Fibroblast of the conjunctiva (primary cell): ENCODE measurements around the gene ACSS1.
A peak's percentile ranks its signal among the peaks of the same experiment; 100 is the strongest.
"Not testable (repeated sequence)": the region's sequence is repeated elsewhere in the genome, so short reads cannot be mapped to it uniquely, and the experiment has no call there.

ENCODE experiments used
- DNase-seq: peaks from one replicate; pipeline ENCODE4 v3.0.0-alpha.2; 2010; ENCODE audit warnings: low read depth

Gene ACSS1

DNA sequence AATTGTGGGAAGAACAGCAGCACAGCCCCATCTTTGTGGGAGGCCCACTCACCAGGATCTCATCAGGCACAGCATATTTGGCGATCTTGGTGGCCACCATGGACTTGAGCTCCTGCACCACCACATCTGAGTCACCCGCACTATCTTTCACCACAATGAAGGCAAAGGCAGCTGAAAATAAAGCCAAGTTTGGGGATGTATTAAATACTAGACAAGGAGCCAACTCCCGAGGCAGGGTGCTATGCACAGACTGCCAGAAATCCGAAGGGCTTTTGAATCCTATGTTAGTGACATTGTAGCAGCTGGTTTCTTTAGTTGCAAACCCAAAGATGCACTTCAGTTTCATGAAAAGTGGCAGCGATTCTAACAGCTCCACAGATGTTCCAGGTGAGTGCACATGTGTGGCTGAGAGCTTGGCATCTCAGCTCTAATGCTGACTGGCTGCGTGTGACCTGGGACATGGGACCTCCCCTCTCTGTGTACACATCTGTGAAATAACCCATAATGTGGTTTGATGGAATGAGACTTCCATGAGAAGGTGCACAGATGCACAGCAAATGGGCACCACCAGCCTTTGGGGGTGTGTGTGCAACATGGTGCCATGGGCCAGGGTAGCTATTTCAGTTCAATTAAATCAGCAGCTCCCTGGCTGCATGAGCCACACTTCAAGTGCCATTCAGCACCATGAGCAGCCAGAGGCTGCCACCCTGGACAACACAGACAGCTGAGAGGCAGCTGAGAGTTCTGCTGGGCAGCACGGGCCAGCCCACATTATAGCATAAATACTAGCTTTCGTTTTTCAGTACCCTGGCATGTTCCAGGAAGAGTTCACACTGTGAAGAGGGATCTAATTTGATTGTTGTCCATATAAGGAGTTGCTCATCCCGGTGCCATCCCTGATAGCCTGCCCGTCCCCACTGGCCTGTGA, 48.5 kb downstream of the ACSS1 start:
- DNase-seq: no peak

- DNase-seq: no peak
Measured at GRCh38 chr20:25008388-25009217, 49.3 kb downstream of the ACSS1 start.

GRCh38 chr20:25007491-25008305, 50.2 kb downstream of the ACSS1 start:
- DNase-seq: no peak

GRCh38 chr20:25006431-25007167, 51.3 kb downstream of the ACSS1 start:
- no peak for DNase-seq

DNA sequence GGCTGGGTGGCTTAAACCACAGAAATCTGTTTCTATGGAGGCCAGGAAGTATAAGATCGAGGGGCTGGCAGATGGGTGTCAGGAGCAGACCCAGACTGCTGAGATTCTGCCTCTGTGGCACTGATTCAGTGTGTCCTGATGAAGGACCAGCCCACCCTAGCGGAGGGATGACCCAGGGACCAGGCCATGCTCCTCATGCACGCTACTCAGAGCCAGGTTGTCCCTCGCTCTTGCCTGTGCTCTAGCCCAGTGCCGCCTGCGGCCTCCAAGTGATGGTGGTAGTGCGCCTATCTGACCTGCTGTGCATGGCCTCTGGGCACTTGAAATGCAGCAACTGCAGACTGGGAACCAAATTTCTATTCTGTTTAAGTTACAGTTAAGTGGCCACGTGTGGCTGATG, 52.3 kb downstream of the ACSS1 start:
- no peak for DNase-seq

GRCh38 chr20:25005220-25005619, 52.7 kb downstream of the ACSS1 start:
- DNase-seq: no peak

DNA sequence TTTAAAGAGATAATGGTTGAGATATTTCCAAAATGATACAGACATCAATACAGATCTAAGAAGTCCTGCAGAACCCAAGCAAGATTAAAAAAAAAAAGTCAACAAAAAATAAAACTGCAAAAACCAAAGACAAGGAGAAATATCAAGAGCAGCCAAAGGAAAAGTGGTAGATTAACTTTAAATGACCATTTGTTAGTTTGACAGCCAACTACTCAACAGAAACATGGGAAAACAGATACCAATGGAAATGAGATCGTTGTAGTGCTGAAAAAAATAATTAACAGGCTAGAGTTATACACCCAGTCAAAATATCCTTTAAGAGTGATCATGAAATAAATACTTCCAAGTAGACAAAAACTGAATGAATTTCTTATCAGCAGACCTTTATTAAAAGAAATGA, 54.9 kb downstream of the ACSS1 start:
- no peak for DNase-seq

DNA sequence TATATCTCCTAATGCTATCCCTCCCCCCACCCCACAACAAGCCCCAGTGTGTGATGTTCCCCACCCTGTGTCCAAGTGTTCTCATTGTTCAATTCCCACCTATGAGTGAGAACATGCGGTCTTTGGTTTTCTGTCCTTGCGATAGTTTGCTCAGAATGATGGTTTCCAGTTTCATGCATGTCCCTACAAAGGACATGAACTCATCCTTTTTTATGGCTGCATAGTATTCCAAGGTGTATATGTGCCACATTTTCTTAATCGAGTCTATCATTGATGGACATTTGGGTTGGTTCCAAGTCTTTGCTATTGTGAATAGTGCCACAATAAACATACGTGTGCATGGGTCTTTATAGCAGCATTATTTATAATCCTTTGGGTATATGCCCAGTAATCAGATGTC, 56.6 kb downstream of the ACSS1 start:
- DNase-seq: not testable (repeated sequence)

- DNase-seq: peak; percentile 84
Measured at GRCh38 chr20:25000268-25000801, 57.6 kb downstream of the ACSS1 start.

- DNase-seq: no peak
Measured at GRCh38 chr20:24999568-24999967, 58.4 kb downstream of the ACSS1 start.

GRCh38 chr20:24998631-24999445, 59.1 kb downstream of the ACSS1 start:
- DNase-seq: no peak

DNA sequence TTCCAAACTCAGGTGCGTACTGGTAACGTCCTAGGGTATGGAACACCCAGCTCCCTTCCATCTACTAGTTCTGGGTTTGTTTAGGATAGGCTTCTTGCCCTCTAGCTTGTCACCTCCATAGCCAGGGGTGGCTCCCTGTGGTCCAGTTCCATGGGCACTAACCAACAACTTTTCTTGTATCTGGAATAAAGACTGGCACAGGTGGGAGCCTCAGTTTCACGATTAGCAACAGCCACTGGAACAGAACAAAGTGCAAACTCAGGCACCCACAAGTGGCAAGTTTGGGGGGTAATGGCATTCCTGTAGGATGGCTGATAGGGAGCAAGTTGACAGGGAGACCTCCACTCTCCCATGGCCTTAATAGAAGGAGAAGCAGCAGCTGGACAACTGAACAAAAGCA, 59.8 kb downstream of the ACSS1 start:
- no peak for DNase-seq

- no peak for DNase-seq
Measured at GRCh38 chr20:24996449-24997377, 61.2 kb downstream of the ACSS1 start.

- no peak for DNase-seq
Measured at GRCh38 chr20:24995741-24996448, 62.0 kb downstream of the ACSS1 start.

- DNase-seq: peak; percentile 62
Measured at GRCh38 chr20:24994470-24995368, 63.2 kb downstream of the ACSS1 start.

- DNase-seq: no peak
Measured at GRCh38 chr20:24994186-24994465, 63.8 kb downstream of the ACSS1 start.

DNA sequence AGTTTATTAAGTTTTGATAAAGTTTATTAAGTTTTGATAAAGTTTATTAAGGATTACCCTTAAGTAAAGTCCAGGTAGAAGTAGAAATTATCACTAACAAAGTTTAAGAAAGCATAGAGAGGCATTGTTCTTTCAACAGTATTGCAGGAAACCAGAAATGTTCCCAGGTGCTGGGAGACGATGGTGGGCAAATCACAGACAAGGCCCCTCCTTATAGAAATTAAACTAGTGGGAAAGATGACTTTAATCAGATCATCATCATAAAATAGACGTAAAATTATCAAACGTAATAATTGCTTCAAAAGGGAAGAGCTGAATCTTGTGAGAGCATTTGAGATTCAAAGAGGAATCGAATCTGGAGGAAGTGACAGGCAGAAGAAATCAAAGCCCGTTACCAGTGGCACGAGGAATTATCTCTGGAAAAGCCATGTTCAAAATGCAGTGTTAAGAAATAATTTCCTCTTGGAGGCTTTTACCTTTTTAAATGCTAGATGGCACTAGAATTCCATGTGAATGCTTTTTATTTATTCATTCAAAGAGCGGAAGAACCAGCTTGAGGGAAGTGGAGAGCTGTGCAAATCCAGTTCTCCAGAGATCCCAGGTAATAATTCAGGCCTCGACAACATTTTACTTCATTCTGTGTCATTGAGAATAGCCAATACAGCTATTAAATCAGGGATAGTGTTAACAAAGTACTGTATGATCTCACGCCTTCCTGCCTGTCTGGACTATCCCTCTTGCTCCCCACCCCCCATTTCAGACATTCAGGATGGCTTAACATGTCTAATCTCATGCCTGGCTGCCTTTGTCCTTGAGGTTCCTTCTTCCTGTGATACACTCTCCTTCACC, 64.4 kb downstream of the ACSS1 start:
- no peak for DNase-seq
